GM19099 (cell line): ENCODE data around the gene WWTR1.

Experiments
- POLR2A ChIP-seq: IDR thresholded peaks from 3 replicates; pipeline ENCODE4 v1.6.1; 2011; ENCODE audit warnings: low read depth; ENCODE audit not compliant: insufficient read length; ENCODE audit errors: extremely low read depth

WWTR1 gene

GRCh38 chr3:149657926-149658743 lies at the start of gene WWTR1:
TSS of gene WWTR1 (minus strand) at chr3:149658025. CDS start at chr3:149657306, 719 bp downstream.
- peak; percentile 41 for TF ChIP-seq POLR2A

GRCh38 chr3:149706905-149707304 lies 49.1 kb upstream of the WWTR1 start:
- no peak for TF ChIP-seq POLR2A

DNA sequence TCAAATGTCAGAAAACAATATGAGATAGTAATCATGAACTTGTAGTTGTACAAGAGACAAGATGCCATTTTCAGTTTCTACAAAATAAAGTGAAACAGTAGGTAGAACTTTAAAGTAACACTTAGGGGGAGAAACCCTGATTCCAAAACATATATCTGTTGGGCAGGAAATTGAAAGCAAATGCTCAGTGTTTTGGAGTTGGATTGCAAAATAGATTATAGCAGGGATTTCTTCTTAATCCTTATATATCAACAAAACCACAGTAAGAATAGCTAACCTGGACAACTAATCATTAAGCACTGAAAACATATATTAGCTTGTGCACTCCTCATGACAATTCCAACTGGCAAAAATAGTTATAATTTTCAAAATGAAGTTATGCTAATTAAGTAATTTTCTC lies 47.6 kb upstream of the WWTR1 start:
- no peak for TF ChIP-seq POLR2A

DNA sequence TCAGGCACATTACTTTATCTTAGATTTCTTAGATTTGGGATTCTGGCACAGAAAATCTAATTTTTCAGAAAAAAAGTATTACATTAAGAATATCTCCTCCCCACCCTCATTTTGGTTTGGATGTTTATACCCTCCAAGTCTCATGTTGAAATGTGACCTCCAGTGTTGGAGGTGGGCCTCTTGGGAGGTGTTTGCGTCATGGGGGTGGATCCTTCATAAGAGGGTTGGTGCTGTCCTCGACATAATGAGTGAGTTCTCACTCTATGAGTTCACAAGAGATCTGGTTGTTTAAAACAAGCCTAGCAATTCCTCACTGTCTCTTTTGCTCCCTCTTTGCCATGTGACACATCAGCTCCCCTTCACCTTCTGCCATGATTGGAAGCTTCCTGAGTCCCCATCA lies 45.6 kb upstream of the WWTR1 start:
- TF ChIP-seq POLR2A = no peak

DNA sequence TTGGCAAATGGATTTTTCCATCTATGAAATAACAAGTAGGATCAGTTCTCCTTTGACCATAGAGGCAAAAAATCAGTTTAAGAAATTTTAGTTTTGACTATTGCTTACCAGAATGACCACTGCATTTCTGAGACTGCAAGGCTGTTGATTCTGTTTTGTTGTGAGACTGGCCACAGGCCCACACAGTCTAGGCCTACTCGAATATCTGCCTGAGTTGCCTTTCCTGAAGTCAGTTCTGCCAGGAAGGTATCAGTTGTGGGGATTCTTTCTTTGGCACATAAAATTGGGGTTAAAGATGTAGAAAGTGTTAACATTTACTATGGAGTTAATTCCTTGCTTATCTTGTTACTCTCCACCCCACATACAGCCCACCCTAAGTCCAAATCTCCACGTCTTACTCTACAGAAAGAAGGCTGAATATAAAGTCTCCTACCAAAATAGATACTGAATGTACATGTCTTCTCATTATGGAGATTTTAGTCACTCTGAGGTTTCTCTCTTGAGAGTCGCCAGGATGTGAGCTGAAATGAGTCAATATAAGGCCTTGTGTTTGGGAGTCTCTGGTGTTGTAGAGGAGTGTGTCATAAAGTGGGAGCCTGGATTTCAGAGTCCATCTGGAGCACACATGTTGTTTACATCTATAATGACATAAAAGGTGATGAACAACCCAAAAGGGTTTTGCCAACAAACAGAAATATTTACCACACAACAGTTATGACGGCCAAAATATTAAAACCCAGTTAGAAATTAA lies 45.0 kb upstream of the WWTR1 start:
- no peak for TF ChIP-seq POLR2A

DNA sequence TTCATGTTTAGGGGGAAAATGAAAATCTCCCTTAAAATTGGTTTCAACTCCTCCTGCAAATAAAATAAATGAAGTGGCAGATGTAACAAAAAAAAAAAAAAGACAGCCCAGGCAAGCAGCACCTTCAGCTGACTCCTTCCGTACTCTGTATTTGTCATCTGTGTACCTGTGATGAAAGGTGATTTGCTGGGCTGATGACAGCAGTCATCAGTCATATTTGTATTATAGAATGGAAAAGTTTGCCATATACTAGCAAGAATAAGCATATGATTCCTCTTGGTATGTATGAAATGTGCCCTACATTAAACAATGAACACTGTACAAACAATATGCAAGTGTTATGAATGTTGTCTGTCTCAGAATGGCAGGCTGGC lies 44.1 kb upstream of the WWTR1 start:
- TF ChIP-seq POLR2A = no peak

DNA sequence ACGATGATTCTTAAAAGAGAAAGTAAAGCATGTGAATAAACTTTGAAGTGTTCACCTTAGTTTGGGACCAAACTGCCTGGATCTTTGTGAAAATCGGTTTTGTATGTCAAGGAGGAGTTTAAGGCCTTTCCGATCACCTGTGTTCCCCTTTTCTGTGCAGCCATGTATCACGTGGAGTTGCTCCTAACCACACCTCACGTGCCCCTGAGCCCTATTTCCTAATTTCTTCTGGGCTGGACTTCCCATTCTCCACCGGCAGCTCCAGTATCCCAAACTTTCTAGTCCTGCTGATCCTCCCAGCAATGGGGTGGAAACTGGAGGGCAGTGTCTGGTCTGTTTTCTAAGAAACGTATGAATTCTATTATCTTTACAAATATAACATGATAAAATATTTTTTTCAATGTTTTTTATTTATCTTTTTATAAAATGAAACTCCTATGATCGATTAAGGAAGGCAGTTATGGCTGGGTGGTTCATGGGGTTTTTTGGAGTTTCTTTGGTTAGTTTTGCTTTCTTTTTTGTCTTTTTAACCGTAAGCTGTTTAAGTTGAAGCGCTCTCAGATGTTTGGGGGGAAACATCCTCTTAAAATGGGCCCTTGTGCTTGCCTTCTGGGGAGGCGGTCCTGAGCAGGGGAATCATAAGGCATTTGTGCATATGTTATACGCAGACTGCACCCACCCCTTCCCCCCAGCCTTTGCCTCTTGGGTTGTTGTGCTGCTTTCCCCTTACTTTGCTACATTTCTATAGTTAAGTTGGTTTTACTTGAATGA lies 43.6 kb upstream of the WWTR1 start:
- TF ChIP-seq POLR2A = no peak

DNA sequence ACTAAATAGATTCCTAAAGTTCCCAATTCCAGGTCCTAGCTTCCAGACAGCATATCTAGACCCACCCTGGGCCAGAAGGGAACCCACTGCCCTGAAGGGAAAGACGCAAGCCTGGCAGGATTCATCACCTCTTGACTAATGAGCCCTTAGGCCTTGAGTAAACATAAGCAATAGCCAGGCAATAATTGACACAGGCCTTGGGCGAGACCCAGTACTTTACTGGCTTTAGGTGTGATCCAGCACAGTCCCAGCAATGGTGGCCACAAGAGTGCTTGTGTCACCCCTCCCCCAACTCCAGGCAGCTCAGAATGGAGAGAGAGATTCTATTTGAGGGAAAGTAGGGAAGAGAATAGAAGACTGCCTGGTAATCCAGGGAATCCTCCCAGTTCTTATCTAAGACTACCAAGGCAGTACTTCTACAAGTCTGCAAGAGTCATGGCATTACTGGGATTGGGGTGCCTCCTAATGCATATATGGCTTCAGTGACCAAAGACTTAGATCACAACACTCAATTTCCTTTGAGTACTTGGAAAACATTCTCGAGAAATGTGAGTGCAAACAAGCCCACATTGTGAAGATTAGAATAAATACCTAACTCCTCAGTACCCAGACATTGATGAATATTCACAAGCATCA lies 30.4 kb upstream of the WWTR1 start:
- TF ChIP-seq POLR2A = no peak

DNA sequence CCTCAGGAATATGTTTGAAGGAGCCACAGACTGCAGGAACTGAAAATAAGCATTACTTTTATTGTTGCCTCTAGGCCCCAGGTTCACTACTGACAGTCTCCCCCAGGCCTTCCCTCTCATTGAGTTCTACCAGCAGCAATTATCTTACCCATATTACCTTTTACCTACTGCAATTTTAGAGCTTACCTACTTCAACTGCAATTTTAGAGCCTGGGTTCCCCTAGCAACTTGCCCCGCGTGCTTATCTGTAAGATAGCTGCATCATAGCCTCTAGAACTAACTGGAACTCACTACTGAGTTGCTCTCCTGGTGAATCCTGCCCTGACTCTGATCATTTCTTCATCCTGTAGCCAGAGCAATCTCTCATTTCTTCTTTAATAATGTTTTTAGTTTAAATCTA lies 29.2 kb upstream of the WWTR1 start:
- no peak for TF ChIP-seq POLR2A

GRCh38 chr3:149678351-149678950 lies 20.6 kb upstream of the WWTR1 start:
- no peak for TF ChIP-seq POLR2A

DNA sequence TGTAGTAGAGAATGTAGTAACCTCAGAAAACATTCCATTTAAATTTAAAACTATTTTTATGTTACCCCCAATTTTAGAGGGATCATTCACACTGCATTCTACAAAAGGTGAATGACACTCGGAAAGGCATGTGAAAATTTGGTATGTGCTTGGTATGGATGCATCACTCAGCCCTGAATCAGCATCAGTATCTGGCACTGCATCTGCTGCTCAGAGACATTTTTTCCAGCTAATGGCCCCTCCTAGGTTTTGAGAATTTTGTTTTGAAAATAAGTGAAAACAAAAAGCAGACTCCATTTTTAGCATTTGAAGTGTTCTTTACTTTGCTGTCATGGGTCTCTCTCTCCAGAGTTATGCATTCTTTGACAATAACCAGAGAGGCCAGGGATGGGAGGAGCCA lies 15.6 kb upstream of the WWTR1 start:
- no peak for TF ChIP-seq POLR2A

DNA sequence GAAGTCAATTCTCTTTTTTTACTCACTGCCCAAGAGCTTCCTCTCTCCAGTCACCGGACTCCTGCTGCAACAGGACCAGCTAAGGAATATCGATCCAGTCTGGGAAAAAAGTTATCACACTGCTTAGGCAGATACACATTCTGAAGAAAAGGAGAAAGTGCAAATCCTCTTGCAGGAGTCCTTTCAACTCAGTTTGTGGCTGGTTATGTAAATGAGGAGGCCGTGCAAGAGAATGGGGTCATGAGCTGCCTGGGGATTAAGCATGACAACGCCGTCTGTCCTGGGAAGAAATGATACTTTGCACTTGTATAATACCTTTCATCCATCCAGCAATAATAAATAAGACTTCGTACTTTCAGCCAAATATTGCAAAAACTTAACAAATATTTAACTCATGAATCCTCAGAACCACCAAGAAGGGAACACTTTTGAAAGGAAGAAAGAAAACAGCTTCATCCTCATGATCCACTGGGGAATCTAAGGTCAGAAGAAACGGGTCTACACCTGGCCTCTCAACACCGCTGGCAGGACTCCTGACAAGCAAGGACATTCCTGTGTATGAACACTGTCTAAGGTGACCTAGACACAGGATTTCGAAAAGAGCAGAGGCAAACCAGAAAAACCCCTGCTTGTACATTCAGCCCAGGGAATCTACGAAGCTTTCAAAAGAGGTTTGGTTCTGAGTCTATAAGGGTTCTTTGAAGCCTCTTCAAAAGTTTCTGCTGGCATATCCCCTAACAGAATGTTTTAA lies 13.1 kb upstream of the WWTR1 start:
- no peak for TF ChIP-seq POLR2A

DNA sequence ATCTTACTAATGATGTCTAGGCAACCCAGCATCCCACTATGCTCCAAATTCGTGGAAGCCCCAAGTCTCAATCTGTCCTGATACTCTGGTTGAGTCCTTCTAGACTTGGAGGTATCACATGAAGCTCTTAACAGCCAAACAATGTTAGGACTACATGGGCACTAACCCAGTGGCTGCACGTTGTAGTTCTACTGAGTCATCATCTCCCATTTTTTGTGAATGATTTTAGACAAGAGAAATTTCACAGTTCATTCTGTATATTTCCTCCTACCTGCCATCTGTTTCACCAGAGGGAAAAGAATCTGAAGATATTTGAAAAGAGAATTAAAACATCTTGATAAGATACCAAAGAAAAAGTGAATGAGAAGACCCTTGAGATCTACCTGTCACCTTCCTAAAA lies 9.8 kb upstream of the WWTR1 start:
- TF ChIP-seq POLR2A = no peak

GRCh38 chr3:149663966-149664365 lies 6.1 kb upstream of the WWTR1 start:
- no peak for TF ChIP-seq POLR2A

GRCh38 chr3:149662240-149662887 lies 4.5 kb upstream of the WWTR1 start:
- no peak for TF ChIP-seq POLR2A
